Thoracic aorta (tissue), 2 donors: ENCODE data around the gene KCNK5. TPM values are rescaled to one million over a fixed set of nuclear protein-coding genes. Genes with fewer than 3 reads are reported as not detected.

ENCODE experiments used
- ATAC-seq: fragments of 150-250 bp; one replicate; pipeline ENCODE4 v1.8.0; 2017; ENCODE audit warnings: low read depth; ENCODE audit not compliant: insufficient number of reproducible peaks, low FRiP score
- DNase-seq: peaks from one replicate; pipeline ENCODE4 v3.0.0-alpha.2; 2020; ENCODE audit warnings: low spot score
- H3K27ac ChIP-seq, 2 donors: fragments of 200-600 bp; sonication (generic); 1 replicate in 1 of 2; 2 replicates in 1 of 2; pipeline ENCODE4 v1.5.1; 2016; ENCODE audit warnings: mild to moderate bottlenecking in 2 of 2, moderate library complexity in 2 of 2
- H3K27me3 ChIP-seq: fragments of 200-600 bp; sonication (generic); replicated peaks from 2 replicates; pipeline ENCODE4 v1.6.0; 2016; ENCODE audit warnings: mild to moderate bottlenecking; ENCODE audit not compliant: insufficient read depth
- H3K36me3 ChIP-seq: fragments of 200-600 bp; sonication (generic); one replicate; pipeline ENCODE4 v1.5.1; 2016
- H3K4me1 ChIP-seq, 2 donors: fragments of 200-600 bp; sonication (generic); 1 replicate in 1 of 2; 2 replicates in 1 of 2; pipeline versions ENCODE4 v1.5.1 to v1.6.0; 2016; ENCODE audit warnings: low read depth in 2 of 2, mild to moderate bottlenecking in 1 of 2; ENCODE audit not compliant: control insufficient read depth in 1 of 2
- H3K4me3 ChIP-seq: fragments of 200-600 bp; sonication (generic); 2 replicates; pipeline ENCODE4 v1.5.1; 2016; ENCODE audit warnings: mild to moderate bottlenecking
- H3K9me3 ChIP-seq: fragments of 200-600 bp; sonication (generic); 2 replicates; pipeline ENCODE4 v1.5.1; 2016
- CTCF ChIP-seq: fragments of 200-600 bp; sonication (generic); IDR thresholded peaks from one replicate; pipeline ENCODE4 v1.5.1; 2019; ENCODE audit warnings: antibody characterized with exemption
- total RNA-seq, 2 donors: library from RNA; depleted of rRNA; stranded (reverse); fragments of >200 nt; gene quantifications; one replicate each; pipeline versions ENCODE4 v1.1.0 to v1.2.3, GENCODE V29; 2016

Gene KCNK5
- total RNA-seq, 2 donors from 2014 or later: 0.41 to 8.6 TPM

- Histone ChIP-seq H3K4me3 (no peak overlapping the region), H3K27me3 (no peaks in the 10 kb centered on the region), H3K4me1 (no peaks in the 10 kb centered on the region), H3K9me3 (no peaks in the 10 kb centered on the region), H3K36me3 (no peaks in the 10 kb centered on the region), H3K27ac (no peak overlapping the region)
- DNase-seq (no peak), ATAC-seq (no peak)
- no peak for TF ChIP-seq CTCF
Measured at GRCh38 chr6:39200498-39201020, 28.7 kb downstream of the KCNK5 start.

GRCh38 chr6:39199976-39200375, 29.3 kb downstream of the KCNK5 start:
- no peak for DNase-seq
- Histone ChIP-seq H3K27me3 (no peaks in the 10 kb centered on the region), H3K4me1 (no peaks in the 10 kb centered on the region), H3K4me3 (no peak overlapping the region), H3K27ac (no peak overlapping the region), H3K9me3 (no peaks in the 10 kb centered on the region), H3K36me3 (no peaks in the 10 kb centered on the region)
- TF ChIP-seq CTCF: no peak
- ATAC-seq: no peak

- Histone ChIP-seq H3K36me3 (no peaks in the 10 kb centered on the region), H3K4me3 (no peak overlapping the region), H3K27ac (no peak overlapping the region), H3K4me1 (no peaks in the 10 kb centered on the region), H3K9me3 (no peaks in the 10 kb centered on the region), H3K27me3 (no peaks in the 10 kb centered on the region)
- no peak for DNase-seq
- no peak for TF ChIP-seq CTCF
- ATAC-seq: no peak
Measured at GRCh38 chr6:39199231-39199940, 29.9 kb downstream of the KCNK5 start.

- Histone ChIP-seq H3K27me3 (no peaks in the 10 kb centered on the region), H3K9me3 (no peaks in the 10 kb centered on the region), H3K27ac (no peak overlapping the region), H3K4me1 (no peaks in the 10 kb centered on the region), H3K36me3 (no peaks in the 10 kb centered on the region), H3K4me3 (no peak overlapping the region)
- DNase-seq: no peak
- no peak for TF ChIP-seq CTCF
- no peak for ATAC-seq
Measured at GRCh38 chr6:39198528-39198927, 30.7 kb downstream of the KCNK5 start.

- no peak for ATAC-seq
Measured at GRCh38 chr6:39197922-39198500, 31.3 kb downstream of the KCNK5 start.

More at GRCh38 chr6:39197922-39198500, 31.3 kb downstream of the KCNK5 start:
- no peak overlapping the region for H3K4me3 ChIP-seq
- TF ChIP-seq CTCF: no peak
- no peaks in the 10 kb centered on the region for H3K36me3 ChIP-seq
- DNase-seq: no peak
- no peaks in the 10 kb centered on the region for H3K27me3 ChIP-seq
- H3K9me3 ChIP-seq: no peaks in the 10 kb centered on the region
- H3K4me1 ChIP-seq: no peaks in the 10 kb centered on the region
- H3K27ac ChIP-seq: no peak overlapping the region
